ENCODE measurements around the gene IL4R. TPM values are rescaled to one million over a fixed set of nuclear protein-coding genes. Genes with fewer than 3 reads are reported as not detected.

The IL4R gene
- total and polyA plus RNA-seq, 2 experiments from 2014 or later, result 6.4 to 17.6 TPM

- peaks cover 10% of the 10 kb centered on the region for H3K27me3 Mint-ChIP-seq (ENCODE audit: insufficient read depth, low read depth, poor library complexity)
- no peak for ATAC-seq
Observed at GRCh38 chr16:27308792-27309191, 5.0 kb upstream of the IL4R start.

GRCh38 chr16:27310576-27311447, 3.0 kb upstream of the IL4R start:
- Histone ChIP-seq H3K27me3 (ENCODE audit: insufficient read depth) (peaks cover 17% of the 10 kb centered on the region), H3K9me2 (ENCODE audit: insufficient read depth) (no peaks in the 10 kb centered on the region), H3K4me3 (no peak overlapping the region), H3F3A (replicated peaks; ENCODE audit: low read depth) (0 out of 2 replicates have a peak, but pooled peaks cover 2% of the 10 kb centered on the region), H3K27ac (ENCODE audit: low read depth) (no peak overlapping the region), H3K36me3 (ENCODE audit: insufficient read depth) (no peaks in the 10 kb centered on the region), H2AFZ (no peak overlapping the region), H3K4me2 (no peak overlapping the region), H4K20me1 (replicated peaks; ENCODE audit: insufficient read depth) (no peaks in the 10 kb centered on the region), H3K79me2 (replicated peaks; ENCODE audit: insufficient read depth) (peaks cover 6% of the 10 kb centered on the region; the same call in 1 of the 2 replicates), H3K4me1 (ENCODE audit: insufficient read depth) (peaks cover 10% of the 10 kb centered on the region; the same call in 1 of the 2 replicates)
- no peak overlapping the region for H3K27ac Mint-ChIP-seq
- H3K27me3 Mint-ChIP-seq (ENCODE audit: insufficient read depth, low read depth, poor library complexity), result peaks cover 12% of the 10 kb centered on the region
- H3K4me3 Mint-ChIP-seq, result no peak overlapping the region
- H3K36me3 Mint-ChIP-seq (ENCODE audit: low read depth), result peaks cover 5% of the 10 kb centered on the region
- no peak for DNase-seq (ENCODE audit: low spot score)
- peaks cover 15% of the 10 kb centered on the region for H3K4me1 Mint-ChIP-seq
- ATAC-seq, result no peak
- peaks cover 8% of the 10 kb centered on the region for H3K9me3 Mint-ChIP-seq
- TF ChIP-seq STAT1 (IDR thresholded peaks at IDR 0.05; ENCODE audit: unreplicated experiment) (no peak), CTCF (conservative IDR thresholded peaks at IDR 0.05; ENCODE audit: low read depth in 2 of 2) (no peak), POLR2AphosphoS5 (IDR thresholded peaks at IDR 0.05; ENCODE audit: low read depth) (no peak), ZNF331 (CRISPR knock-in tag; IDR thresholded peaks at IDR 0.05; ENCODE audit: low read depth) (no peak), ZNF462 (CRISPR knock-in tag; IDR thresholded peaks at IDR 0.05) (no peak)

More at GRCh38 chr16:27308792-27309191, 5.0 kb upstream of the IL4R start:
- H3K36me3 ChIP-seq (ENCODE audit: insufficient read depth), result no peaks in the 10 kb centered on the region
- no peak overlapping the region for H2AFZ ChIP-seq
- no peak overlapping the region for H3K27ac Mint-ChIP-seq
- TF ChIP-seq ZNF331 (CRISPR knock-in tag; IDR thresholded peaks at IDR 0.05; ENCODE audit: low read depth) (no peak), CTCF (conservative IDR thresholded peaks at IDR 0.05; ENCODE audit: low read depth in 2 of 2) (no peak), EZH2phosphoT487 (IDR thresholded peaks at IDR 0.05; ENCODE audit: unreplicated experiment) (no peak), STAT1 (IDR thresholded peaks at IDR 0.05; ENCODE audit: unreplicated experiment) (no peak)
- H3K9me3 Mint-ChIP-seq, result peaks cover 11% of the 10 kb centered on the region
- H3F3A ChIP-seq (replicated peaks; ENCODE audit: low read depth), result 0 out of 2 replicates have a peak, but pooled peaks cover 2% of the 10 kb centered on the region
- H3K4me1 Mint-ChIP-seq, result peaks cover 3% of the 10 kb centered on the region; the same call in 1 of the 3 replicates
- no peak for DNase-seq (ENCODE audit: low spot score)
- H3K36me3 Mint-ChIP-seq (ENCODE audit: low read depth), result peaks cover 5% of the 10 kb centered on the region
- no peak overlapping the region for H3K4me2 ChIP-seq
- H3K79me2 ChIP-seq (replicated peaks; ENCODE audit: insufficient read depth), result no peaks in the 10 kb centered on the region
- H4K20me1 ChIP-seq (replicated peaks; ENCODE audit: insufficient read depth), result no peaks in the 10 kb centered on the region
- no peak overlapping the region for H3K27ac ChIP-seq (ENCODE audit: low read depth)
- H3K4me3 Mint-ChIP-seq, result no peak overlapping the region
- H3K4me3 ChIP-seq, result no peak overlapping the region
- peaks cover 9% of the 10 kb centered on the region for H3K27me3 ChIP-seq (ENCODE audit: insufficient read depth)
- no peaks in the 10 kb centered on the region for H3K9me2 ChIP-seq (ENCODE audit: insufficient read depth)
- no peaks in the 10 kb centered on the region; the same call in 1 of the 2 replicates for H3K4me1 ChIP-seq (ENCODE audit: insufficient read depth)

All from GM23338 (cell line).